Measurements from ENCODE around the gene ZNF84. TPM values are rescaled to one million over a fixed set of nuclear protein-coding genes. Genes with fewer than 3 reads are reported as not detected.

The ZNF84 gene
- polyA plus RNA-seq, 1 of the 3 experiments (the other 2 are of a cell fraction): 12.2 TPM

DNA sequence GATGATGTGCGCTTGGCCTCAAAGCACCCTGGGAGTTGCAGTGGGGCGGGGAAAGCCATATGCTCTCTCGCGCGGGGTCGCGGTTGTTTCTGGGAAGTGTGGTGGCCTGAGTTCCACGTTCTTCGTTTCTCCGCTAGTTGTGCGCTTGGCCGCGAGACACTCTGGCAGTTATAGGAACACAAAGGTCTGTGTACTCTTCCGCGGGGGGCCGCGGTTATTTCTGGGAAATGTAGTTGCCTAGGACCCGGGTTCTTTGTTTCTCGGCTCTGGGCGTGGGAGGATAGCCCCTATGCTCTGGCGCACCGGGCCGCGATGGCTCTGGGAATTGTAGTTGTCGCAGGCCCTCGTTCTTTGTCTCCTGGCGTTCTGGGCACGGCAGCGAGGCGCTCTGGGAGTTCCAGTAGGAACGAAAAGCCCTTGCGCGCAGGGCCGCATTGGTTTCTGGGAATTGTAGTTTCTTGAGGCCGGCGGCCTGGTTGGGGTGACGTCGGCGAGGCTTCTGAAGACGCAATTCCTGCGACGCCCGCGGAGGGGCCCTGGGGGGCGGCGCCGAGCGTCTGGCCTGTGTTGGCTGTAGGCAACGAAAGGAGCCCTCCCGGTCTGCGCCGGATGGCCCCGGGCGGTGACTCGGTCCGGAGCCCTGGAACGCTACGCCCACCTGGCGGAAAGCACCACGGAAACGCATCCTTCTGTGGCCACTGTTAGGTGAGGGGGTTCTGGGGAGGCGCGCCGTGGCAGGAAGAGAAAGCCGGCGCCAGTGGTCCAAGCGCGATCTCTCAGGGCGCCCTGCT lies 43.3 kb downstream of the ZNF84 start, which contains the start of gene ZNF140:
TSS of gene ZNF140 (plus strand) at position 556 of the 791 bp plus-strand sequence. CDS start 398 bp downstream, outside the sequence.
- Histone ChIP-seq H3K4me3 (ENCODE audit: low read depth in 2 of 2, low read length in 1 of 2) (peak within 1 kb of the TSS; percentile 74 to 92), H3K27me3 (ENCODE audit: insufficient read depth) (no peaks in the 10 kb centered on the region), H3K9ac (peak within 1 kb of the TSS; percentile 86), H3K4me1 (ENCODE audit: control insufficient read depth in 1 of 2, insufficient read depth in 2 of 2, low read depth in 1 of 2, low read length in 1 of 2) (peaks cover 0 to 8% of the 10 kb centered on the region in 2 experiments; a peak in 1 of 4 replicates), H3K4me2 (peak within 1 kb of the TSS; percentile 76), H4K20me1 (ENCODE audit: insufficient read depth) (no peaks in the 10 kb centered on the region), H2AFZ (ENCODE audit: low read depth) (peak within 1 kb of the TSS; percentile 92), H3K27ac (ENCODE audit: low read depth in 2 of 2, low read length in 1 of 2) (peak within 1 kb of the TSS; percentile 96 to 98), H3K79me2 (ENCODE audit: insufficient read depth) (peaks cover 16% of the 10 kb centered on the region; the same call in 1 of the 2 replicates), H3K36me3 (replicated peaks in 1 of 2; ENCODE audit: control insufficient read depth in 1 of 2, insufficient read depth in 2 of 2, low read length in 1 of 2) (peaks cover 37 to 42% of the 10 kb centered on the region in 2 experiments), H3K9me2 (no peaks in the 10 kb centered on the region), H3K9me3 (peaks cover 35% of the 10 kb centered on the region), H3F3A (replicated peaks; ENCODE audit: insufficient read depth) (peaks cover 10% of the 10 kb centered on the region)
- ChIA-PET POLR2A (interaction anchor here (0.8 to 2.1 kb wide), 6 partner anchors 22 to 125 kb away, joined by 3 to 18 read pairs (median 4); partner anchors contain the start of genes ZNF10, ZNF26, ZNF268 and ZNF605), CTCF (no interaction called here)
- WGBS (ENCODE audit: low lambda C conversion rate): under 1% methylated on average over 39 of the region's 69 CpGs
- peak; percentile 87 for DNase-seq
- TF ChIP-seq TCF12 (IDR thresholded peaks at IDR 0.05) (0 out of 2 replicates have a peak, but pooled peaks have one; percentile 4), ELF1 (IDR thresholded peaks at IDR 0.05) (peak; percentile 75; the same call in 1 of the 2 replicates), RFX5 (IDR thresholded peaks at IDR 0.05; ENCODE audit: low read length) (no peak), CHD2 (IDR thresholded peaks at IDR 0.05; ENCODE audit: low read length, partially characterized antibody) (peak; percentile 35), RCOR1 (IDR thresholded peaks at IDR 0.05; ENCODE audit: low read length) (no peak), GATA2 (CRISPR knock-in tag; IDR thresholded peaks at IDR 0.05) (no peak), MXI1 (IDR thresholded peaks at IDR 0.05; ENCODE audit: low read depth, low read length) (no peak), NRF1 (IDR thresholded peaks at IDR 0.05; ENCODE audit: low read depth, low read length) (peak; percentile 53; the same call in 1 of the 2 replicates), JUND (IDR thresholded peaks at IDR 0.05) (no peak), RAD21 (IDR thresholded peaks at IDR 0.05; ENCODE audit: low read length) (peak; percentile 15; the same call in 1 of the 2 replicates), POLR2AphosphoS5 (IDR thresholded peaks at IDR 0.05; ENCODE audit: low read depth, low read length) (peak; percentile 58; the same call in 1 of the 2 replicates), EP300 (IDR thresholded peaks at IDR 0.05; ENCODE audit: borderline replicate concordance in 1 of 2, low read depth in 1 of 2, low read length in 1 of 2) (no peak), NFIC (IDR thresholded peaks at IDR 0.05; ENCODE audit: borderline replicate concordance) (no peak), TEAD4 (IDR thresholded peaks at IDR 0.05; ENCODE audit: borderline replicate concordance, insufficient read depth) (no peak), RXRA (IDR thresholded peaks at IDR 0.05; ENCODE audit: borderline replicate concordance, low read depth) (no peak), EZH2phosphoT487 (IDR thresholded peaks at IDR 0.05; ENCODE audit: borderline replicate concordance, low read depth) (no peak), GABPA (IDR thresholded peaks at IDR 0.05; ENCODE audit: low read depth) (peak; percentile 49; the same call in 1 of the 2 replicates), SIN3A (IDR thresholded peaks at IDR 0.05; ENCODE audit: borderline replicate concordance, low read depth, low read length) (no peak), FOXM1 (IDR thresholded peaks at IDR 0.05; ENCODE audit: low read depth) (no peak)
- TF ChIP-seq, protein P1, sequence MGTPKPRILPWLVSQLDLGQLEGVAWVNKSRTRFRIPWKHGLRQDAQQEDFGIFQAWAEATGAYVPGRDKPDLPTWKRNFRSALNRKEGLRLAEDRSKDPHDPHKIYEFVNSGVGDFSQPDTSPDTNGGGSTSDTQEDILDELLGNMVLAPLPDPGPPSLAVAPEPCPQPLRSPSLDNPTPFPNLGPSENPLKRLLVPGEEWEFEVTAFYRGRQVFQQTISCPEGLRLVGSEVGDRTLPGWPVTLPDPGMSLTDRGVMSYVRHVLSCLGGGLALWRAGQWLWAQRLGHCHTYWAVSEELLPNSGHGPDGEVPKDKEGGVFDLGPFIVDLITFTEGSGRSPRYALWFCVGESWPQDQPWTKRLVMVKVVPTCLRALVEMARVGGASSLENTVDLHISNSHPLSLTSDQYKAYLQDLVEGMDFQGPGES (IDR thresholded peaks at IDR 0.05; ENCODE audit: low read depth, low read length): no peak
- TF ChIP-seq, protein P2, sequence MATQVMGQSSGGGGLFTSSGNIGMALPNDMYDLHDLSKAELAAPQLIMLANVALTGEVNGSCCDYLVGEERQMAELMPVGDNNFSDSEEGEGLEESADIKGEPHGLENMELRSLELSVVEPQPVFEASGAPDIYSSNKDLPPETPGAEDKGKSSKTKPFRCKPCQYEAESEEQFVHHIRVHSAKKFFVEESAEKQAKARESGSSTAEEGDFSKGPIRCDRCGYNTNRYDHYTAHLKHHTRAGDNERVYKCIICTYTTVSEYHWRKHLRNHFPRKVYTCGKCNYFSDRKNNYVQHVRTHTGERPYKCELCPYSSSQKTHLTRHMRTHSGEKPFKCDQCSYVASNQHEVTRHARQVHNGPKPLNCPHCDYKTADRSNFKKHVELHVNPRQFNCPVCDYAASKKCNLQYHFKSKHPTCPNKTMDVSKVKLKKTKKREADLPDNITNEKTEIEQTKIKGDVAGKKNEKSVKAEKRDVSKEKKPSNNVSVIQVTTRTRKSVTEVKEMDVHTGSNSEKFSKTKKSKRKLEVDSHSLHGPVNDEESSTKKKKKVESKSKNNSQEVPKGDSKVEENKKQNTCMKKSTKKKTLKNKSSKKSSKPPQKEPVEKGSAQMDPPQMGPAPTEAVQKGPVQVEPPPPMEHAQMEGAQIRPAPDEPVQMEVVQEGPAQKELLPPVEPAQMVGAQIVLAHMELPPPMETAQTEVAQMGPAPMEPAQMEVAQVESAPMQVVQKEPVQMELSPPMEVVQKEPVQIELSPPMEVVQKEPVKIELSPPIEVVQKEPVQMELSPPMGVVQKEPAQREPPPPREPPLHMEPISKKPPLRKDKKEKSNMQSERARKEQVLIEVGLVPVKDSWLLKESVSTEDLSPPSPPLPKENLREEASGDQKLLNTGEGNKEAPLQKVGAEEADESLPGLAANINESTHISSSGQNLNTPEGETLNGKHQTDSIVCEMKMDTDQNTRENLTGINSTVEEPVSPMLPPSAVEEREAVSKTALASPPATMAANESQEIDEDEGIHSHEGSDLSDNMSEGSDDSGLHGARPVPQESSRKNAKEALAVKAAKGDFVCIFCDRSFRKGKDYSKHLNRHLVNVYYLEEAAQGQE (IDR thresholded peaks at IDR 0.05; ENCODE audit: low read depth, low read length): no peak
- TF ChIP-seq, protein P3, sequence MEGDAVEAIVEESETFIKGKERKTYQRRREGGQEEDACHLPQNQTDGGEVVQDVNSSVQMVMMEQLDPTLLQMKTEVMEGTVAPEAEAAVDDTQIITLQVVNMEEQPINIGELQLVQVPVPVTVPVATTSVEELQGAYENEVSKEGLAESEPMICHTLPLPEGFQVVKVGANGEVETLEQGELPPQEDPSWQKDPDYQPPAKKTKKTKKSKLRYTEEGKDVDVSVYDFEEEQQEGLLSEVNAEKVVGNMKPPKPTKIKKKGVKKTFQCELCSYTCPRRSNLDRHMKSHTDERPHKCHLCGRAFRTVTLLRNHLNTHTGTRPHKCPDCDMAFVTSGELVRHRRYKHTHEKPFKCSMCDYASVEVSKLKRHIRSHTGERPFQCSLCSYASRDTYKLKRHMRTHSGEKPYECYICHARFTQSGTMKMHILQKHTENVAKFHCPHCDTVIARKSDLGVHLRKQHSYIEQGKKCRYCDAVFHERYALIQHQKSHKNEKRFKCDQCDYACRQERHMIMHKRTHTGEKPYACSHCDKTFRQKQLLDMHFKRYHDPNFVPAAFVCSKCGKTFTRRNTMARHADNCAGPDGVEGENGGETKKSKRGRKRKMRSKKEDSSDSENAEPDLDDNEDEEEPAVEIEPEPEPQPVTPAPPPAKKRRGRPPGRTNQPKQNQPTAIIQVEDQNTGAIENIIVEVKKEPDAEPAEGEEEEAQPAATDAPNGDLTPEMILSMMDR (IDR thresholded peaks at IDR 0.05): peak; percentile 9; the same call in 1 of the 2 replicates
- TF ChIP-seq, protein P4, sequence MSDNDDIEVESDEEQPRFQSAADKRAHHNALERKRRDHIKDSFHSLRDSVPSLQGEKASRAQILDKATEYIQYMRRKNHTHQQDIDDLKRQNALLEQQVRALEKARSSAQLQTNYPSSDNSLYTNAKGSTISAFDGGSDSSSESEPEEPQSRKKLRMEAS (IDR thresholded peaks at IDR 0.05; ENCODE audit: low read depth): peak; percentile 7
- TF ChIP-seq, protein P5, sequence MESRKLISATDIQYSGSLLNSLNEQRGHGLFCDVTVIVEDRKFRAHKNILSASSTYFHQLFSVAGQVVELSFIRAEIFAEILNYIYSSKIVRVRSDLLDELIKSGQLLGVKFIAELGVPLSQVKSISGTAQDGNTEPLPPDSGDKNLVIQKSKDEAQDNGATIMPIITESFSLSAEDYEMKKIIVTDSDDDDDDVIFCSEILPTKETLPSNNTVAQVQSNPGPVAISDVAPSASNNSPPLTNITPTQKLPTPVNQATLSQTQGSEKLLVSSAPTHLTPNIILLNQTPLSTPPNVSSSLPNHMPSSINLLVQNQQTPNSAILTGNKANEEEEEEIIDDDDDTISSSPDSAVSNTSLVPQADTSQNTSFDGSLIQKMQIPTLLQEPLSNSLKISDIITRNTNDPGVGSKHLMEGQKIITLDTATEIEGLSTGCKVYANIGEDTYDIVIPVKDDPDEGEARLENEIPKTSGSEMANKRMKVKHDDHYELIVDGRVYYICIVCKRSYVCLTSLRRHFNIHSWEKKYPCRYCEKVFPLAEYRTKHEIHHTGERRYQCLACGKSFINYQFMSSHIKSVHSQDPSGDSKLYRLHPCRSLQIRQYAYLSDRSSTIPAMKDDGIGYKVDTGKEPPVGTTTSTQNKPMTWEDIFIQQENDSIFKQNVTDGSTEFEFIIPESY (IDR thresholded peaks at IDR 0.05; ENCODE audit: borderline replicate concordance, low read depth): peak; percentile 91
